Endodermal cell (in vitro differentiated cells): Measurements from ENCODE around the gene CASQ2. TPM values are rescaled to one million over a fixed set of nuclear protein-coding genes. Genes with fewer than 3 reads are reported as not detected.

Experiments
- DNase-seq: peaks from one replicate; pipeline ENCODE4 v3.0.0-alpha.2; 2017
- H3K27ac ChIP-seq: 2 replicates; pipeline ENCODE4 v1.5.1; 2013; ENCODE audit warnings: mild to moderate bottlenecking, low read depth, low read length, moderate library complexity
- H3K27me3 ChIP-seq: 2 replicates; pipeline ENCODE4 v1.6.1; 2013; ENCODE audit warnings: mild to moderate bottlenecking, low read length, moderate library complexity; ENCODE audit not compliant: insufficient read depth, control insufficient read depth, poor library complexity, severe bottlenecking
- H3K36me3 ChIP-seq: 2 replicates; pipeline ENCODE4 v1.7.0; 2013; ENCODE audit warnings: mild to moderate bottlenecking, low read length, moderate library complexity; ENCODE audit not compliant: control insufficient read depth, insufficient read depth
- H3K4me1 ChIP-seq: one replicate; pipeline ENCODE4 v1.7.0; 2013; ENCODE audit warnings: low read length; ENCODE audit not compliant: control insufficient read depth, insufficient read depth
- H3K4me3 ChIP-seq: 2 replicates; pipeline ENCODE4 v1.5.1; 2013; ENCODE audit warnings: mild to moderate bottlenecking, low read length, moderate library complexity
- H3K9ac ChIP-seq: 2 replicates; pipeline ENCODE4 v1.6.1; 2013; ENCODE audit warnings: mild to moderate bottlenecking, low read length, moderate library complexity; ENCODE audit not compliant: poor library complexity, severe bottlenecking; ENCODE audit errors: extremely low read depth
- H3K9me3 ChIP-seq: 2 replicates; pipeline ENCODE4 v1.6.1; 2013; ENCODE audit warnings: mild to moderate bottlenecking, low read length, moderate library complexity; ENCODE audit not compliant: control insufficient read depth
- H3K27ac Mint-ChIP-seq: 2 replicates; pipeline ENCODE4 v1.8.0; 2020; ENCODE audit warnings: mixed read lengths
- H3K27me3 Mint-ChIP-seq: 2 replicates; pipeline ENCODE4 v1.8.0; 2021; ENCODE audit warnings: mild to moderate bottlenecking, mixed read lengths; ENCODE audit not compliant: insufficient read depth
- H3K36me3 Mint-ChIP-seq: 2 replicates; pipeline ENCODE4 v1.8.0; 2020; ENCODE audit warnings: low read depth, mixed read lengths
- H3K4me1 Mint-ChIP-seq: 2 replicates; pipeline ENCODE4 v1.8.0; 2020; ENCODE audit warnings: mixed read lengths
- H3K4me3 Mint-ChIP-seq: 2 replicates; pipeline ENCODE4 v1.8.0; 2020; ENCODE audit warnings: mild to moderate bottlenecking, moderate library complexity, mixed read lengths
- H3K9me3 Mint-ChIP-seq: 2 replicates; pipeline ENCODE4 v1.8.0; 2020; ENCODE audit warnings: mild to moderate bottlenecking, mixed read lengths
- WGBS, 2 experiments: methylation state at CpG; one replicate each; pipeline versions ENCODE4 v1.1.5 to v1.1.7; 2013; ENCODE audit warnings: missing lambda C conversion rate in 2 of 2, mixed read lengths in 1 of 2; ENCODE audit not compliant: insufficient coverage in 1 of 2, insufficient read length in 1 of 2; 5-methylcytosine and 5-hydroxymethylcytosine counted together
- total RNA-seq, 2 donors: library from RNA; stranded (reverse); fragmentation: NEBNext Ultra II Directional in 1 of 2; extraction: Animal tissue kit (Norgen Biotek cat#: 25700) in 1 of 2; gene quantifications; 2 replicates in 1 of 2; 3 replicates in 1 of 2; pipeline ENCODE4 v1.2.1, GENCODE V29; 2021
- TF ChIP-seq, protein P1 (sequence below): fragments of 200-600 bp; sonication (generic); conservative IDR thresholded peaks from 2 replicates; pipeline ENCODE4 v1.5.0; 2021; ENCODE audit warnings: antibody characterized with exemption, mild to moderate bottlenecking

Gene CASQ2
- total RNA-seq, 2 donors from 2014 or later = not detected

DNA sequence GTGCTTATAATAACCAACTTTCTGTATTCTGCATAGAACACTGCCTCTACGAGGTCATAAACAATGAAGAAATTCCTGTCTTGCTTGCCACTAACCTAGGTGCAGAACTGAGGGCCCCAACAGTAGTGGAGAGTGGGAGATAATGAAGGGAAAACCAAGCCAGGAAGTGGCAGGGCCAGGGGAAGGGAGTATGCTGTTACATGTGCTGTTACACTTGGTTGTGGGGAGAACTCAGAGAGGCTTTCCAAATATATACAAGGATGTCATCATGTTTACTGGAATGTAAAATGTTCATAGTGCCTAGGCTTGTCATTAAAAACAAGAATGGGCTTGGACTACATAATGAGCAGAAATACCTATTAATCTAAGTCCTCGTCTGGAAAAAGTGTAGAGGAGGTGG is 41.3 kb upstream of the CASQ2 start:
- Histone ChIP-seq H3K9ac (no peak overlapping the region), H3K27me3 (no peaks in the 10 kb centered on the region), H3K4me1 (peaks cover 15% of the 10 kb centered on the region), H3K36me3 (no peaks in the 10 kb centered on the region), H3K27ac (no peak overlapping the region), H3K9me3 (no peaks in the 10 kb centered on the region), H3K4me3 (no peak overlapping the region)
- Mint-ChIP-seq H3K27ac (no peak overlapping the region), H3K9me3 (no peaks in the 10 kb centered on the region), H3K4me3 (no peak overlapping the region), H3K4me1 (peaks cover 21% of the 10 kb centered on the region), H3K27me3 (no peaks in the 10 kb centered on the region), H3K36me3 (no peaks in the 10 kb centered on the region)
- no peak for DNase-seq
- TF ChIP-seq, protein P1, sequence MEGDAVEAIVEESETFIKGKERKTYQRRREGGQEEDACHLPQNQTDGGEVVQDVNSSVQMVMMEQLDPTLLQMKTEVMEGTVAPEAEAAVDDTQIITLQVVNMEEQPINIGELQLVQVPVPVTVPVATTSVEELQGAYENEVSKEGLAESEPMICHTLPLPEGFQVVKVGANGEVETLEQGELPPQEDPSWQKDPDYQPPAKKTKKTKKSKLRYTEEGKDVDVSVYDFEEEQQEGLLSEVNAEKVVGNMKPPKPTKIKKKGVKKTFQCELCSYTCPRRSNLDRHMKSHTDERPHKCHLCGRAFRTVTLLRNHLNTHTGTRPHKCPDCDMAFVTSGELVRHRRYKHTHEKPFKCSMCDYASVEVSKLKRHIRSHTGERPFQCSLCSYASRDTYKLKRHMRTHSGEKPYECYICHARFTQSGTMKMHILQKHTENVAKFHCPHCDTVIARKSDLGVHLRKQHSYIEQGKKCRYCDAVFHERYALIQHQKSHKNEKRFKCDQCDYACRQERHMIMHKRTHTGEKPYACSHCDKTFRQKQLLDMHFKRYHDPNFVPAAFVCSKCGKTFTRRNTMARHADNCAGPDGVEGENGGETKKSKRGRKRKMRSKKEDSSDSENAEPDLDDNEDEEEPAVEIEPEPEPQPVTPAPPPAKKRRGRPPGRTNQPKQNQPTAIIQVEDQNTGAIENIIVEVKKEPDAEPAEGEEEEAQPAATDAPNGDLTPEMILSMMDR = no peak
- WGBS, 2 experiments = 91% methylated on average over 2 of the region's 2 CpGs; no CpG with 5 or more reads in 1 of the 2 experiments

DNA sequence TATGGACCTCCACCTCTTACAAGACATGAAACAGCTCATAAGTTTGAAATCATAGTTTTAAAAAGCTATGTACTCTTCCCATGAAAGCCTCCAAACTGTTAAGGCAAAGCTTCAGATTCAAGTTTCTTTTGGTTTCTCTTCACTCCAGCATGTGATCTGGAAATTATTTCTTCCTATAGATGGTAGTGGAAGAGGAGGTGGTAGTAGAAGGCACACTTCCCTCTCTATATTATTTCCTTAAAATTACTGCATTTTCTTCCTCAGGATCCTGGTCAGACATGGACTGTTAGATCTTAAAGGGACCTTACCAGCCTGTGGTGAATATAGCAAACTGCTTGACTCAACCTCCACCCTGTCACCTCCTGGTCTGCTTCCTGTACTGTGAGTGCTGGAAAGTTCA is 40.6 kb upstream of the CASQ2 start:
- Histone ChIP-seq H3K36me3 (no peaks in the 10 kb centered on the region), H3K4me3 (no peak overlapping the region), H3K27ac (no peak overlapping the region), H3K9me3 (peaks cover 4% of the 10 kb centered on the region), H3K27me3 (no peaks in the 10 kb centered on the region), H3K9ac (no peak overlapping the region), H3K4me1 (peaks cover 15% of the 10 kb centered on the region)
- H3K27ac Mint-ChIP-seq = no peak overlapping the region
- peaks cover 21% of the 10 kb centered on the region for H3K4me1 Mint-ChIP-seq
- no peaks in the 10 kb centered on the region for H3K27me3 Mint-ChIP-seq
- no peaks in the 10 kb centered on the region for H3K9me3 Mint-ChIP-seq
- no peak overlapping the region for H3K4me3 Mint-ChIP-seq
- TF ChIP-seq, protein P1 = no peak
- H3K36me3 Mint-ChIP-seq = no peaks in the 10 kb centered on the region
- DNase-seq = no peak

DNA sequence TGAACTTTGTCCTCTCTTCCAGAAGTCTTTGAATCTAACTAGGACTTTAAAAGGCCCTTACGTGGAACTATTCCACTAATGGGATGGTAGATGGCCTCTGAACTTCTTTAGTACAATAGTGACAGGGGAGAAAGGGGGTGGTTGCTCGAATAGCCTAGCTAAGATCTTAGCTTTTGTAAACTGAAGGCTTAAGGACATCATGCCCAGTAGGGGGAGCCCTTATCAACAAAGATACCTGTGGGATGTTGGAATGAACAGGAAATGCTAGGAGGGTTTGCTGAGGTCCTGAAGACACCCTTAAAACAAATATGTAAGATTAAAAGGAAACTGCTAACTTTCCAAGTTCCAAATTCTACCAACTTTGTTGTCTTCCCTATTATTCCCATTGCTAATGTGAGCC is 39.2 kb upstream of the CASQ2 start:
- no peak overlapping the region for H3K4me3 Mint-ChIP-seq
- no peaks in the 10 kb centered on the region for H3K27me3 Mint-ChIP-seq
- H3K36me3 Mint-ChIP-seq = no peaks in the 10 kb centered on the region
- Histone ChIP-seq H3K36me3 (no peaks in the 10 kb centered on the region), H3K9ac (no peak overlapping the region), H3K4me3 (no peak overlapping the region), H3K9me3 (peaks cover 5% of the 10 kb centered on the region), H3K4me1 (peaks cover 15% of the 10 kb centered on the region), H3K27me3 (no peaks in the 10 kb centered on the region), H3K27ac (no peak overlapping the region)
- H3K9me3 Mint-ChIP-seq = no peaks in the 10 kb centered on the region
- H3K4me1 Mint-ChIP-seq = peaks cover 21% of the 10 kb centered on the region
- DNase-seq = peak; percentile 85
- TF ChIP-seq, protein P1 = peak; percentile 89
- no peak overlapping the region for H3K27ac Mint-ChIP-seq
- WGBS, 2 experiments = 18 to 33% methylated on average over 1 to 2 of the region's 2 CpGs
